UCSD-AML1 (cell line): Measurements from ENCODE around the gene P4HA1.

Experiments used
- DNase-seq: peaks from one replicate; lab custom pipeline; 2025; ENCODE audit not compliant: unreplicated experiment; lab: John Stamatoyannopoulos, UW

The P4HA1 gene

DNA sequence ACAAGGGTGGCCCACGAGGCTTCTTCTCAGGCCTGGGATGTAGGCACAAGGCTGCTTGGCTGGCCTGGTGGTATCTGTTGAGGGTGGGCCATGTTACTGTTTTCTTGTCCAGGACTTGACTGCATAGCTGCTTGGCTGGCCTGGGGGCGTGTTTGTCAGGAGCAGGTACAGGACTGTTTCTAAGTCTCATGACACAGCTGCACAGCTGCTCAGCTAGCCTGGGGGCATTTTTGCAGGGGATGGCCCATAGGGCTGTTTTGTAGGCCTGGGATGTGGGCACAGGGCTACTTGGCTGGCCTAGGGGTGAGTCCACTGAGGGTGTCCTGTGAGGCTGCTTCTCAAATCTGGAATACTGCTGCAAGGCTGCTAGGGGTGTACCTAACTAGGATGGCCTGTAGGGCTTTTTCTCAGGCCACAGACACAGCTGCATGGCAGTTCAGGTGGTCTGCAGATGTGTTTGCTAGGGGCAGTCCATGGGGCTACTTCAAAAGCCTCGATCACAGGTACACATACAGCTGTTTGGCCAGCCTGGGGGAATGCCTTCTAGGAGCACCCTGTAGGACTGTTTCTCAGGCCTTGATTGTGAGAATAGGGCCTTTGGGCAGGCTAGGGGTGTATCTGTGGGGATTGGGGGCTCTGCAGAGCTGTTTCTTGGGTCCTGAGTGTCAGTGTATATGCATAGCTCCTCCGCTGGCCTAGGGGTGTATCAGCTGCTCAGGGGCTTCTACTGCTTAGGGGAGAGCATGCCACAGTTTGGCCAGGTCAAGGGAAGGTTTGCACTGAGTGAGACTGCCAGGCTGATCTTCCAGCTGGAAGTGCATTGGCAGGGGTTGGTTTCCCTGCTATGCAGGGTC lies 115.4 kb downstream of the P4HA1 start:
- no peak for DNase-seq

- no peak for DNase-seq
Observed at GRCh38 chr10:72980348-72980747, 116.3 kb downstream of the P4HA1 start.

DNA sequence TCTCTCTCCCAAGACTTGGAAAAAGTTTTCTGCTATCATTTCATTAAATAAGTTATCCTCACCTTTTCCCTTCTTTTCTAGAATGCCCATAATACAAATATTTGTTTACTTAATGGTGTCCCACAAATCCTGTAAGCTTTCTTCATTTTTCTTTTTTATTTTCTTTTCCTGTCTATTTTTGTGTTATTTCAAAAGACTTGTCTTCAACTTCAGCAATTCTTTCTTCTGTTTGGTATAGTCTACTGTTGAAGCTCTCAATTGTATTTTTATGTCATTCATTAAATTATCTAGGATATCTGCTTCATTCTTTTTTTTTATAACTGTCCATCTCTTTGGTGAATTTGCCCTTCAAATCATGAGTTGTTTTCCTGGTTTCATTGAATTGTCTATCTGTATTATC lies 117.0 kb downstream of the P4HA1 start:
- no peak for DNase-seq

GRCh38 chr10:72976886-72977285 lies 119.8 kb downstream of the P4HA1 start:
- DNase-seq: no peak
